Activated T-cell treated with anti-CD3 and anti-CD28 coated beads, Interleukin-2, amount 50 U/mL, for 24 hours (primary cell): ENCODE results near the gene PCDH17.

Experiments used
- DNase-seq: peaks from one replicate; pipeline ENCODE4 v3.0.0-alpha.2; 2020
- H3K27ac Mint-ChIP-seq: 2 replicates; pipeline ENCODE4 v1.8.0; 2020; ENCODE audit warnings: mild to moderate bottlenecking, mixed read lengths
- H3K27me3 Mint-ChIP-seq: 2 replicates; pipeline ENCODE4 v1.8.0; 2020; ENCODE audit warnings: mixed read lengths
- H3K36me3 Mint-ChIP-seq: 2 replicates; pipeline ENCODE4 v1.8.0; 2020; ENCODE audit warnings: low read depth, mixed read lengths
- H3K4me1 Mint-ChIP-seq: 2 replicates; pipeline ENCODE4 v1.8.0; 2020; ENCODE audit warnings: low read depth, mixed read lengths
- H3K4me3 Mint-ChIP-seq: 2 replicates; pipeline ENCODE4 v1.8.0; 2020; ENCODE audit warnings: mild to moderate bottlenecking, moderate library complexity, mixed read lengths
- H3K9me3 Mint-ChIP-seq: 2 replicates; pipeline ENCODE4 v1.8.0; 2020; ENCODE audit warnings: mixed read lengths

The PCDH17 gene

GRCh38 chr13:57734306-57734705 is 102.8 kb downstream of the PCDH17 start:
- Mint-ChIP-seq H3K27ac (no peak overlapping the region), H3K4me3 (no peak overlapping the region), H3K36me3 (no peaks in the 10 kb centered on the region), H3K27me3 (no peaks in the 10 kb centered on the region), H3K4me1 (no peaks in the 10 kb centered on the region), H3K9me3 (peaks cover 14% of the 10 kb centered on the region)
- DNase-seq: no peak

GRCh38 chr13:57739089-57739488 is 107.5 kb downstream of the PCDH17 start:
- H3K27me3 Mint-ChIP-seq: no peaks in the 10 kb centered on the region
- no peak for DNase-seq
- H3K9me3 Mint-ChIP-seq: peaks cover 16% of the 10 kb centered on the region
- no peaks in the 10 kb centered on the region for H3K4me1 Mint-ChIP-seq
- no peaks in the 10 kb centered on the region for H3K36me3 Mint-ChIP-seq
- no peak overlapping the region for H3K4me3 Mint-ChIP-seq
- no peak overlapping the region for H3K27ac Mint-ChIP-seq

GRCh38 chr13:57739543-57740190 is 108.1 kb downstream of the PCDH17 start:
- Mint-ChIP-seq H3K27ac (no peak overlapping the region), H3K4me1 (no peaks in the 10 kb centered on the region), H3K9me3 (peaks cover 16% of the 10 kb centered on the region), H3K36me3 (no peaks in the 10 kb centered on the region), H3K27me3 (no peaks in the 10 kb centered on the region), H3K4me3 (no peak overlapping the region)
- DNase-seq: no peak

GRCh38 chr13:57740719-57741118 is 109.2 kb downstream of the PCDH17 start:
- no peaks in the 10 kb centered on the region for H3K27me3 Mint-ChIP-seq
- H3K4me3 Mint-ChIP-seq: no peak overlapping the region
- no peak for DNase-seq
- H3K27ac Mint-ChIP-seq: no peak overlapping the region
- peaks cover 13% of the 10 kb centered on the region for H3K9me3 Mint-ChIP-seq
- no peaks in the 10 kb centered on the region for H3K36me3 Mint-ChIP-seq
- no peaks in the 10 kb centered on the region for H3K4me1 Mint-ChIP-seq

GRCh38 chr13:57748096-57748495 is 116.6 kb downstream of the PCDH17 start:
- H3K27me3 Mint-ChIP-seq: no peaks in the 10 kb centered on the region
- peaks cover 19% of the 10 kb centered on the region for H3K9me3 Mint-ChIP-seq
- H3K27ac Mint-ChIP-seq: no peak overlapping the region
- H3K36me3 Mint-ChIP-seq: no peaks in the 10 kb centered on the region
- H3K4me1 Mint-ChIP-seq: no peaks in the 10 kb centered on the region
- no peak for DNase-seq
- no peak overlapping the region for H3K4me3 Mint-ChIP-seq

- H3K27me3 Mint-ChIP-seq: no peaks in the 10 kb centered on the region
- DNase-seq: no peak
- H3K36me3 Mint-ChIP-seq: no peaks in the 10 kb centered on the region
- no peak overlapping the region for H3K27ac Mint-ChIP-seq
- H3K4me1 Mint-ChIP-seq: no peaks in the 10 kb centered on the region
- H3K9me3 Mint-ChIP-seq: peaks cover 15% of the 10 kb centered on the region
- no peak overlapping the region for H3K4me3 Mint-ChIP-seq
Observed at GRCh38 chr13:57760951-57761350, 129.4 kb downstream of the PCDH17 start.

- Mint-ChIP-seq H3K9me3 (peaks cover 19% of the 10 kb centered on the region), H3K4me1 (no peaks in the 10 kb centered on the region), H3K4me3 (no peak overlapping the region), H3K27me3 (no peaks in the 10 kb centered on the region), H3K27ac (no peak overlapping the region), H3K36me3 (no peaks in the 10 kb centered on the region)
- no peak for DNase-seq
Observed at GRCh38 chr13:57763689-57764088, 132.1 kb downstream of the PCDH17 start.
